HFFc6 (cell line): ENCODE data around the gene NEMF. TPM values are rescaled to one million over a fixed set of nuclear protein-coding genes. Genes with fewer than 3 reads are reported as not detected.

Experiments used
- DNase-seq: peaks from one replicate; pipeline ENCODE4 v3.0.0-alpha.2; 2018
- H3K27ac Mint-ChIP-seq: 2 replicates; pipeline ENCODE4 v1.8.0; 2020; ENCODE audit warnings: mild to moderate bottlenecking, mixed read lengths
- H3K27me3 Mint-ChIP-seq: 2 replicates; pipeline ENCODE4 v1.8.0; 2021; ENCODE audit warnings: mild to moderate bottlenecking, moderate library complexity, mixed read lengths; ENCODE audit not compliant: insufficient read depth
- H3K36me3 Mint-ChIP-seq: 2 replicates; pipeline ENCODE4 v1.8.0; 2021; ENCODE audit warnings: low read depth, mixed read lengths
- H3K4me1 Mint-ChIP-seq: 2 replicates; pipeline ENCODE4 v1.8.0; 2020; ENCODE audit warnings: low read depth, mixed read lengths
- H3K4me3 Mint-ChIP-seq: 2 replicates; pipeline ENCODE4 v1.8.0; 2020; ENCODE audit warnings: mild to moderate bottlenecking, moderate library complexity, mixed read lengths
- H3K9me3 Mint-ChIP-seq: 2 replicates; pipeline ENCODE4 v1.8.0; 2020; ENCODE audit warnings: mild to moderate bottlenecking, mixed read lengths
- CTCF ChIP-seq: fragments of 200-600 bp; sonication (generic); IDR thresholded peaks from 2 replicates; pipeline ENCODE4 v1.5.0; 2021; ENCODE audit warnings: antibody characterized with exemption, mild to moderate bottlenecking
- total RNA-seq, 6 experiments: library from RNA; stranded (reverse); fragmentation: NEBNext Ultra II Directional; extraction: Animal tissue kit (Norgen Biotek cat#: 25700); gene quantifications; 2 replicates in 1 of 6; 3 replicates in 5 of 6; pipeline ENCODE4 v1.2.3, GENCODE V29; 2021

The NEMF gene
- total RNA-seq, 6 experiments from 2014 or later, result 55.5 to 69.7 (median 56.9) TPM

GRCh38 chr14:49870908-49871307, 18.3 kb upstream of the NEMF start:
- H3K4me1 Mint-ChIP-seq, result peaks cover 17% of the 10 kb centered on the region
- no peaks in the 10 kb centered on the region for H3K27me3 Mint-ChIP-seq
- H3K36me3 Mint-ChIP-seq, result no peaks in the 10 kb centered on the region
- H3K27ac Mint-ChIP-seq, result no peak overlapping the region
- H3K4me3 Mint-ChIP-seq, result no peak overlapping the region
- DNase-seq, result no peak
- H3K9me3 Mint-ChIP-seq, result no peaks in the 10 kb centered on the region
- no peak for TF ChIP-seq CTCF

- H3K4me3 Mint-ChIP-seq, result peak overlapping the region; percentile 93
- H3K9me3 Mint-ChIP-seq, result no peaks in the 10 kb centered on the region
- no peak for DNase-seq
- no peak for TF ChIP-seq CTCF
- peak overlapping the region; percentile 94 for H3K27ac Mint-ChIP-seq
- no peaks in the 10 kb centered on the region for H3K27me3 Mint-ChIP-seq
- H3K4me1 Mint-ChIP-seq, result peaks cover 13% of the 10 kb centered on the region
- no peaks in the 10 kb centered on the region for H3K36me3 Mint-ChIP-seq
Observed at GRCh38 chr14:49868720-49869114, 16.1 kb upstream of the NEMF start.

GRCh38 chr14:49867831-49868719, 15.5 kb upstream of the NEMF start:
- DNase-seq, result peak; percentile 95
- H3K27me3 Mint-ChIP-seq, result no peaks in the 10 kb centered on the region
- H3K27ac Mint-ChIP-seq, result peak overlapping the region; percentile 94
- no peaks in the 10 kb centered on the region for H3K36me3 Mint-ChIP-seq
- H3K9me3 Mint-ChIP-seq, result no peaks in the 10 kb centered on the region
- TF ChIP-seq CTCF, result no peak
- peak overlapping the region; percentile 93 for H3K4me3 Mint-ChIP-seq
- peaks cover 11% of the 10 kb centered on the region for H3K4me1 Mint-ChIP-seq

GRCh38 chr14:49865431-49865859, 12.9 kb upstream of the NEMF start:
- TF ChIP-seq CTCF, result peak; percentile 95
- Mint-ChIP-seq H3K36me3 (no peaks in the 10 kb centered on the region), H3K27ac (no peak overlapping the region), H3K4me3 (no peak overlapping the region), H3K27me3 (peaks cover 2% of the 10 kb centered on the region), H3K4me1 (peaks cover 22% of the 10 kb centered on the region), H3K9me3 (no peaks in the 10 kb centered on the region)
- peak; percentile 49 for DNase-seq

GRCh38 chr14:49863487-49864281, 11.1 kb upstream of the NEMF start:
- Mint-ChIP-seq H3K4me1 (peaks cover 22% of the 10 kb centered on the region), H3K4me3 (no peak overlapping the region), H3K27ac (no peak overlapping the region), H3K9me3 (no peaks in the 10 kb centered on the region), H3K36me3 (no peaks in the 10 kb centered on the region), H3K27me3 (peaks cover 2% of the 10 kb centered on the region)
- DNase-seq, result no peak
- no peak for TF ChIP-seq CTCF
